H9 (cell line): ENCODE measurements around the gene HSDL2. TPM values are rescaled to one million over a fixed set of nuclear protein-coding genes. Genes with fewer than 3 reads are reported as not detected.
A peak's percentile ranks its signal among the peaks of the same experiment; 100 is the strongest.

Experiments used
- DNase-seq: peaks from one replicate; pipeline ENCODE4 v3.0.0-alpha.2; 2017
- H2AFZ ChIP-seq: one replicate; pipeline ENCODE4 v1.6.1; 2013; ENCODE audit warnings: mild to moderate bottlenecking, low read length, control low read depth, moderate library complexity
- H2AK5ac ChIP-seq: 2 replicates; pipeline ENCODE4 v1.6.1; 2013; ENCODE audit warnings: low read length, control low read depth, mixed read lengths; ENCODE audit not compliant: insufficient read length
- H2BK120ac ChIP-seq: one replicate; pipeline ENCODE4 v1.6.1; 2013; ENCODE audit warnings: low read depth, mild to moderate bottlenecking, low read length, control low read depth, inconsistent platforms; ENCODE audit not compliant: poor library complexity, severe bottlenecking
- H2BK12ac ChIP-seq: 2 replicates; pipeline ENCODE4 v1.6.1; 2013; ENCODE audit warnings: low read length, control low read depth, mixed read lengths, low read depth; ENCODE audit not compliant: insufficient read length
- H2BK15ac ChIP-seq: 2 replicates; pipeline ENCODE4 v1.6.1; 2013; ENCODE audit warnings: low read depth, low read length, control low read depth
- H2BK20ac ChIP-seq: one replicate; pipeline ENCODE4 v1.6.1; 2013; ENCODE audit warnings: low read depth, mild to moderate bottlenecking, low read length, control low read depth, inconsistent platforms; ENCODE audit not compliant: poor library complexity, severe bottlenecking
- H2BK5ac ChIP-seq: 2 replicates; pipeline ENCODE4 v1.6.1; 2013; ENCODE audit warnings: low read length, control low read depth, mixed read lengths; ENCODE audit not compliant: insufficient read length
- H3K14ac ChIP-seq: 2 replicates; pipeline ENCODE4 v1.6.1; 2013; ENCODE audit warnings: low read length, control low read depth; ENCODE audit not compliant: insufficient read depth
- H3K18ac ChIP-seq: 2 replicates; pipeline ENCODE4 v1.6.1; 2013; ENCODE audit warnings: low read depth, mild to moderate bottlenecking, mixed read lengths, low read length, control low read depth; ENCODE audit not compliant: insufficient read length
- H3K23ac ChIP-seq: 2 replicates; pipeline ENCODE4 v1.6.1; 2013; ENCODE audit warnings: low read length, control low read depth, mixed read lengths, low read depth; ENCODE audit not compliant: insufficient read length
- H3K23me2 ChIP-seq: 2 replicates; pipeline ENCODE4 v1.6.1; 2013; ENCODE audit warnings: low read depth, mild to moderate bottlenecking, mixed read lengths, low read length, control low read depth; ENCODE audit not compliant: insufficient read length, poor library complexity, severe bottlenecking
- H3K27ac ChIP-seq: 2 replicates; pipeline ENCODE4 v1.5.1; 2013; ENCODE audit warnings: low read length, control low read depth, mixed read lengths, low read depth; ENCODE audit not compliant: insufficient read length
- H3K27me3 ChIP-seq: 2 replicates; pipeline ENCODE4 v1.6.1; 2013; ENCODE audit warnings: low read length, control low read depth, inconsistent platforms; ENCODE audit not compliant: insufficient read depth
- H3K4ac ChIP-seq: 2 replicates; pipeline ENCODE4 v1.6.1; 2013; ENCODE audit warnings: low read depth, mild to moderate bottlenecking, control low read depth, inconsistent platforms, low read length, moderate library complexity
- H3K4me1 ChIP-seq: 2 replicates; pipeline ENCODE4 v1.6.1; 2013; ENCODE audit warnings: low read length, control low read depth, inconsistent platforms; ENCODE audit not compliant: insufficient read depth
- H3K4me2 ChIP-seq: 2 replicates; pipeline ENCODE4 v1.6.1; 2013; ENCODE audit warnings: low read length, control low read depth, mixed read lengths; ENCODE audit not compliant: insufficient read length, insufficient read depth
- H3K56ac ChIP-seq: 2 replicates; pipeline ENCODE4 v1.6.1; 2013; ENCODE audit warnings: low read depth, mild to moderate bottlenecking, mixed read lengths, low read length, control low read depth; ENCODE audit not compliant: insufficient read length
- H3K79me1 ChIP-seq: 2 replicates; pipeline ENCODE4 v1.6.1; 2013; ENCODE audit warnings: low read depth, mild to moderate bottlenecking, moderate library complexity, low read length, control low read depth, inconsistent platforms; ENCODE audit not compliant: insufficient read depth, poor library complexity, severe bottlenecking
- H3K79me2 ChIP-seq: 2 replicates; pipeline ENCODE4 v1.6.1; 2013; ENCODE audit warnings: low read length, control low read depth, inconsistent platforms; ENCODE audit not compliant: insufficient read depth
- H3K9ac ChIP-seq: 2 replicates; pipeline ENCODE4 v1.6.1; 2013; ENCODE audit warnings: low read length, control low read depth, mixed read lengths; ENCODE audit not compliant: insufficient read length; ENCODE audit errors: extremely low read depth
- H3K9me3 ChIP-seq: one replicate; pipeline ENCODE4 v1.6.1; 2013; ENCODE audit warnings: low read depth, low read length, inconsistent platforms; ENCODE audit not compliant: control insufficient read depth
- H3T11ph ChIP-seq: one replicate; pipeline ENCODE4 v1.6.1; 2013; ENCODE audit warnings: mild to moderate bottlenecking, low read length, control low read depth, inconsistent platforms
- H4K20me1 ChIP-seq: one replicate; pipeline ENCODE4 v1.6.1; 2013; ENCODE audit not compliant: control insufficient read depth, insufficient read length, insufficient read depth
- H4K5ac ChIP-seq: 2 replicates; pipeline ENCODE4 v1.6.1; 2013; ENCODE audit warnings: low read depth, mild to moderate bottlenecking, mixed read lengths, low read length, control low read depth; ENCODE audit not compliant: insufficient read length
- H4K8ac ChIP-seq: replicated peaks from 2 replicates; pipeline ENCODE4 v1.6.1; 2013; ENCODE audit warnings: low read length, control low read depth, mixed read lengths, low read depth; ENCODE audit not compliant: insufficient read length
- H4K91ac ChIP-seq: 2 replicates; pipeline ENCODE4 v1.6.1; 2013; ENCODE audit warnings: low read depth, mild to moderate bottlenecking, moderate library complexity, mixed read lengths, low read length, control low read depth; ENCODE audit not compliant: insufficient read length
- H3K27ac Mint-ChIP-seq, 3 experiments: 2 replicates in 2 of 3; 3 replicates in 1 of 3; pipeline ENCODE4 v1.8.0; 2020 to 2021; ENCODE audit warnings: mixed read lengths in 3 of 3, mild to moderate bottlenecking in 1 of 3, moderate library complexity in 1 of 3
- H3K27me3 Mint-ChIP-seq: 2 replicates; pipeline ENCODE4 v1.8.0; 2021; ENCODE audit warnings: low read depth, mild to moderate bottlenecking, moderate library complexity, mixed read lengths
- H3K36me3 Mint-ChIP-seq, 3 experiments: 2 replicates in 2 of 3; 3 replicates in 1 of 3; pipeline ENCODE4 v1.8.0; 2020 to 2021; ENCODE audit warnings: low read depth in 3 of 3, mixed read lengths in 3 of 3; ENCODE audit not compliant: insufficient read depth in 1 of 3
- H3K4me1 Mint-ChIP-seq, 2 experiments: 2 replicates each; pipeline ENCODE4 v1.8.0; 2020; ENCODE audit warnings: mixed read lengths in 2 of 2
- H3K4me3 Mint-ChIP-seq, 2 experiments: 2 replicates in 1 of 2; 3 replicates in 1 of 2; pipeline ENCODE4 v1.8.0; 2020 to 2021; ENCODE audit warnings: mild to moderate bottlenecking in 2 of 2, mixed read lengths in 2 of 2, moderate library complexity in 1 of 2
- H3K9me3 Mint-ChIP-seq, 2 experiments: 2 replicates in 1 of 2; 3 replicates in 1 of 2; pipeline ENCODE4 v1.8.0; 2020; ENCODE audit warnings: mild to moderate bottlenecking in 2 of 2, mixed read lengths in 2 of 2, moderate library complexity in 1 of 2
- CTCF ChIP-seq: fragments of 200-600 bp; sonication (generic); conservative IDR thresholded peaks from 3 replicates; pipeline ENCODE4 v1.8.0; 2021; ENCODE audit warnings: antibody characterized with exemption, mild to moderate bottlenecking
- WGBS: extraction: QIAGEN DNeasy Blood & Tissue Kit; methylation state at CpG from one replicate; pipeline ENCODE4 v1.1.7; 2013; ENCODE audit warnings: missing lambda C conversion rate, low lambda C conversion rate, mixed read lengths; ENCODE audit not compliant: insufficient read length; ENCODE audit errors: extremely low coverage; 5-methylcytosine and 5-hydroxymethylcytosine counted together
- total RNA-seq: library from RNA; stranded (reverse); gene quantifications from 2 replicates; pipeline ENCODE4 v1.2.1, GENCODE V29; 2021

HSDL2 gene
- total RNA-seq, 1 experiment from 2014 or later = 16.6 TPM

GRCh38 chr9:112366591-112366990, 13.3 kb upstream of the HSDL2 start:
- Mint-ChIP-seq H3K36me3 (peaks cover 20 to 36% (median 24%) of the 10 kb centered on the region in 3 experiments), H3K27ac (no peak overlapping the region), H3K27me3 (no peaks in the 10 kb centered on the region), H3K4me1 (0 out of 4 replicates have a peak, but pooled peaks cover 0 to 5% of the 10 kb centered on the region in 2 experiments), H3K4me3 (no peak overlapping the region), H3K9me3 (peaks cover 43 to 44% of the 10 kb centered on the region in 2 experiments)
- no peaks in the 10 kb centered on the region for H3K23me2 ChIP-seq
- H3K4me2 ChIP-seq = no peak overlapping the region
- no peak overlapping the region for H4K8ac ChIP-seq
- H3K9me3 ChIP-seq = no peaks in the 10 kb centered on the region
- no peak overlapping the region for H2AK5ac ChIP-seq
- no peak overlapping the region for H3K14ac ChIP-seq
- H3K18ac ChIP-seq = no peak overlapping the region
- H2BK5ac ChIP-seq = no peak overlapping the region
- no CpG with 5 or more reads among the region's 3 CpGs for WGBS
- no peak overlapping the region for H3T11ph ChIP-seq
- H3K4me1 ChIP-seq = no peaks in the 10 kb centered on the region
- peak; percentile 67 for DNase-seq
- H3K79me2 ChIP-seq = no peaks in the 10 kb centered on the region
- no peak overlapping the region for H3K23ac ChIP-seq
- H3K56ac ChIP-seq = no peak overlapping the region
- H2BK15ac ChIP-seq = no peak overlapping the region
- no peak overlapping the region for H3K27ac ChIP-seq
- no peak overlapping the region for H2BK120ac ChIP-seq
- peak; percentile 59 for TF ChIP-seq CTCF
- H3K27me3 ChIP-seq = no peaks in the 10 kb centered on the region
- no peak overlapping the region for H4K5ac ChIP-seq
- H2AFZ ChIP-seq = no peak overlapping the region
- no peak overlapping the region for H2BK12ac ChIP-seq
- H3K9ac ChIP-seq = no peak overlapping the region
- H2BK20ac ChIP-seq = no peak overlapping the region
- H4K91ac ChIP-seq = no peak overlapping the region
- no peaks in the 10 kb centered on the region for H3K79me1 ChIP-seq
- no peak overlapping the region for H3K4ac ChIP-seq
- no peaks in the 10 kb centered on the region for H4K20me1 ChIP-seq
